D721Med (cell line): Measurements from ENCODE around the gene B9D1.

ENCODE experiments used
- DNase-seq: peaks from one replicate; pipeline ENCODE4 v3.0.0; 2011; ENCODE audit warnings: low spot score; ENCODE audit not compliant: insufficient read length
- FAIRE-seq: peaks from 2 replicates; lab custom pipeline; 2011; peaks lifted over from hg19 to GRCh38; lab: Jason Lieb, UNC
- TF ChIP-seq, protein P1 (sequence below): IDR thresholded peaks from 2 replicates; pipeline ENCODE4 v1.5.1; 2012; ENCODE audit warnings: mild to moderate bottlenecking, control low read depth; ENCODE audit not compliant: insufficient read depth; ENCODE audit errors: missing control alignments

B9D1 gene

DNA sequence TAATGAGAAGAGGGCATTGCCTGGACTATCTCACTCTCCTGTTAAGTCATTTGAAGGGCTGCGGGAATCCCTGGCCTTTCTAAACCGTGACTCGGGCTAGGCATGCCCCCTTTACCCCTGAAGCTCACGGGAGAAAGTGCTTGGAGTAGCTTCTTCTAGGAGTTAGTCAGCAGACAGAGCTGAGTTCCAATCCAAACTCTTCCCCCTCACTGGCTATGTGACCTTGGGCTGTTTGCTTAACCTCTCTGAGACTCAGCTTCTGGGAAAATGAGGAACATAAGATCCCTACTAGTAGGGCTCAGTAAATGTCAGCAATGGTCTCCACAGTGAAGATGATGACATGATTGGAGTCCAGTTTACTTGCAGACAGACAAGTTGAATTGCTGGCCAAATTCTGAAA lies 5.7 kb upstream of the B9D1 start:
- FAIRE-seq (no peak), DNase-seq (no peak)
- TF ChIP-seq, protein P1, sequence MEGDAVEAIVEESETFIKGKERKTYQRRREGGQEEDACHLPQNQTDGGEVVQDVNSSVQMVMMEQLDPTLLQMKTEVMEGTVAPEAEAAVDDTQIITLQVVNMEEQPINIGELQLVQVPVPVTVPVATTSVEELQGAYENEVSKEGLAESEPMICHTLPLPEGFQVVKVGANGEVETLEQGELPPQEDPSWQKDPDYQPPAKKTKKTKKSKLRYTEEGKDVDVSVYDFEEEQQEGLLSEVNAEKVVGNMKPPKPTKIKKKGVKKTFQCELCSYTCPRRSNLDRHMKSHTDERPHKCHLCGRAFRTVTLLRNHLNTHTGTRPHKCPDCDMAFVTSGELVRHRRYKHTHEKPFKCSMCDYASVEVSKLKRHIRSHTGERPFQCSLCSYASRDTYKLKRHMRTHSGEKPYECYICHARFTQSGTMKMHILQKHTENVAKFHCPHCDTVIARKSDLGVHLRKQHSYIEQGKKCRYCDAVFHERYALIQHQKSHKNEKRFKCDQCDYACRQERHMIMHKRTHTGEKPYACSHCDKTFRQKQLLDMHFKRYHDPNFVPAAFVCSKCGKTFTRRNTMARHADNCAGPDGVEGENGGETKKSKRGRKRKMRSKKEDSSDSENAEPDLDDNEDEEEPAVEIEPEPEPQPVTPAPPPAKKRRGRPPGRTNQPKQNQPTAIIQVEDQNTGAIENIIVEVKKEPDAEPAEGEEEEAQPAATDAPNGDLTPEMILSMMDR = no peak

DNA sequence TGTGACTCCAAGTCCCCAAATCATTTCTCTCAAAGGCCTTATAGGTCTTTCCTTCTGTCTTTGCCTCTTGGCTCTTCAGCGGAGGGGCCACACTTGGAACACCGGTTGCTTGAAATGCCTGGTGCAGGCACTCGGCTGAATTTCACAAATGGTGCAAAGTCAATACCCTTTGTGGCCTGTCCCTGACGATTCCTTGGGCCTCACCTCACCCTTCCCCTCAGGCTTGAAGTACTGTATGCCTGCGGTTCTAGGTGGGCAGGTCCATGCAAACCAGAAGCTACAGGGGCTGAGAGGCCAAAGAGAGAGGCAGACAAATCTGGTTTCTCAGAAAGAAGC lies 4.1 kb upstream of the B9D1 start:
- TF ChIP-seq, protein P1 = no peak
- DNase-seq (no peak), FAIRE-seq (no peak)

DNA sequence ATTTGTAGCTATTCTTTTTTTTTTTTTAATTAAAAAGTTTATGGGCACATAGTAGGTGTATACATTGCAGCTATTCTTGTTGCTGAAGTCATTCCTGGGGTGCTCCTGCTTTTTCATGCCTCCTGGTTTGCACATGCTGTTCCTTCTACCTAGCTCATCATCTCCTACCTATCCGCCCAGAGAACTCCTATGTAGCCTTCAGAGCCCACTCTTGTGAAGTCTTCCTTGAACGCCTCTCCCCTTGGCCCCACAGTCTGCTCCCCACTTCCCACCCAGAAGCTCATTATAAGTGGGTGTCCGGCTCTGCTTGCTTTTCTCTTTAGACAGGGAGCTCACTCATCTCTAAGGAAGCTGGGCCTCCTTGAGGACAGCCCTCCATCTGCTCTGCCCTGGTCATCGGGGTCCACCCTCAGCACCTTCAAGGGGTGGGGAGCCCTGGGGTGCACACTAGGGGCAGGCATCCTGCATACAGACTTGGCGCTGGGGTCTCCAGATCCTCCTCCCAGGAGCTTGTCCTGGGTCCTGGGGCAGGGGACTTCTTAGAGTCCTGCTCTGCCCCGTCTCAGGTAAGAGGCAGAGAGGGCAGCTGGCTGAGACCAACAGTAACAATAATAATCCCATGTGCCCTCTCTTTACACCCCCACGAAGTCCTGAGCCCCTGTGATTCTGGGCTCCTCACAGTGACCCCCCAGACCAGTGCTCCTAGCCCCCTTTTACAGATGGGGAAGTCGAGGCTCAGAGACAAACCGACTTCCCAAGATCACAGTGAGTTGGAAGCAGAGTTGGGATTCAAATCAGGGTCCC lies 3.5 kb upstream of the B9D1 start:
- no peak for DNase-seq
- TF ChIP-seq, protein P1 = no peak
- FAIRE-seq = no peak

DNA sequence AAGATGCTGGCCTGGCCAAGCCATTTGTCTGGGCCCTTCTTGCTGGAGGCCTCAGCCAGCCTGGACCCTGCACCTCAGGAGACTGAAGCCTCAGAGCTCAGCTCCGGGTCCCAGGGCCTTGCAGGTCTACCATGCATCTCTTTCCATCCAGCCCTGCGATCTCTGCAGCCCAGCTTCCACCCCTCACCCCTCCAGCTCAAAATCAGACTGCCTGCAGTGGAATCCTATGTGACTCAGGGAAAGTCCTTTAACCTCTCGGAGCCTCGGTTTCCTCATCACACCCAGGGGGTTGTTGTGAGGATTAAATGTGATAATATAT lies 2.9 kb upstream of the B9D1 start:
- TF ChIP-seq, protein P1 = no peak
- DNase-seq (no peak), FAIRE-seq (no peak)

DNA sequence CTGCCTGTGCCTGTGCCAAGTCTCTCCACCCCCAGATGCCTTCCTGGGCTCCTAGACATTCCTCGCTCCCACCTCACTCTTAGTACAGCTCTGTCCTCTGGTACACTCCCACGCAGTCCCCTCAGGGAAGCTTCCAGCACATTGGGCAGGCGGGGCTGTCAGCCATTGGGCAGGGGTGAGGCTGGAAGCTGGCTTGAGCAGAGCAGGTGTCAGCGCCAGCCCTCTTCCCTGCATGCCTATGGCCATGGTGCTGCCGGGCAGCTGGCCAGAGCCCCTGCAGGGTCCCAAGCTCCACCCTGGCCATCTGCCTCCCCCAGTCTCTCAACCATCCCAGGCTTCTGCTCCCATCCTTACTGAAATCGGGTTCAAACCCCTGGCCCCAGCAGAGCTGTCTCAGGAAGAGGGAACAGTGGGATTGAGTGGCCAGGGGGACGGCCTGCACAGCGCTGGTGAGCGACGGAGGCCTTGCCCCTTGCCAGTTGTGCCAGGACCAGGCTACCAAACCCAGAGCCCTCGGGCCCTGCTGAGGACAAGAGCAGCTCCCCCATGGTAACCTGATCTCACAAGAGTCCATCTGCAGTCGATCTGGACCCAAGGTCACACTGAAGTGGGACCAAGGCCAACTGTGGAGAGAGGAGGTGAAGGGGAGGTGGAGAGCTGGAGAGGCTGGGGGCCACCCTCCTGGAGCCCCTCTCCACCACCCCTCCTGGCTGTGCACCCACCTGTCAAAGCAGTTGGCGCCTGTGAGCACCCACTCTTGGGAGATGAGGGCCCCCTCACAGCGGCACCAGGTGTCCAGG lies 2.4 kb upstream of the B9D1 start:
- no peak for DNase-seq
- FAIRE-seq = no peak
- TF ChIP-seq, protein P1 = no peak

DNA sequence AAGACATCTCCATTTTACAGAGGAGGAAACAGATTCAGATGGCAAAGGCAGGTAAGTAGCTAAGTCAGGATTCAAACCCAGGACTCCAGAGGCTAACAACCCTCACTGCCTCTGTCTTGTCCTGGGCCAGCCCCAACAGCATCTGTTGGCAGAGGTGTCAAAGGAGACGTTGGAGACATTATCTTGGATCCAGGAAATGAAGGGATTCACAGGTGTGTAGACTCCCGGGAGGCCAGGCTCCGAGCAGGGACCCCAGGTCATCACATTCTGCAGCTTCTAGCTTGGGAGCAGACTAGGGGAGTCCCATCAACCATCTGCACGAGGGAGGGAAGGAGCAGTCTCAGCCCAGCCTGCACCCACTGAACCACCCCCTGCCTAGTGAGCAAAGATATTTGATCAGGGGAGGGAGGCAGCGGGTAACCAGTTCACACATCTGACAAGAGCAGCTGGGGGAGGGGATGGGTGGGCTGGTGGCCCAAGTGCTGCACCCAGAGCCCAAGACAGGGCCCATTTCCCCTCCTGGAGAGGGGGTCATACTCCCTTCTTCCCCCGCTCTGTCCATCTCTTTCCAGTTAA lies 1.0 kb upstream of the B9D1 start:
- DNase-seq (no peak), FAIRE-seq (no peak)
- TF ChIP-seq, protein P1 = no peak

DNA sequence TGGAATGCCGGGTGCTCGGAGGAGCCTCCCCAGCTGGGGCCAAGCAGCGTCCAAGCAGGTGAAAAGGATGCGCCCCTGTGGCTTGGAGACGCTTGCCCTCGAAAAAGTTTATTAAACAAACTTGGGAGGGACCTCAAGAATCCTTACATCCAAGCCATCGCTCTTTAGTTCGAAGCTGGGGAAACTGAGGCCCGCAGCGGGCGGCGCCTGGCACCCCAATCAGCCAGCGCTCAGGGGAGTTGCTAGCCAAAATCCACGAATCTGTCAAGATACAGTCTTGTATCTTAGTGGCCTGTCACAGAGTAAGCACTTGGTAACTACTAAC lies 553 bp upstream of the B9D1 start:
- FAIRE-seq (no peak), DNase-seq (no peak)
- TF ChIP-seq, protein P1 = no peak
